ENCODE results near the gene SEMG1. TPM values are rescaled to one million over a fixed set of nuclear protein-coding genes. Genes with fewer than 3 reads are reported as not detected.

The SEMG1 gene
- total RNA-seq, 1 donor from 2014 or later, result not detected

- TF ChIP-seq CTCF (IDR thresholded peaks at IDR 0.05; ENCODE audit: insufficient read depth, low read length, poor library complexity, severe bottlenecking), result no peak
- Histone ChIP-seq H3K4me3 (ENCODE audit: low read depth, low read length) (no peak overlapping the region), H3K36me3 (ENCODE audit: control insufficient read depth, insufficient read depth, low read length) (no peaks in the 10 kb centered on the region), H3K27me3 (ENCODE audit: control insufficient read depth, insufficient read depth, low read length) (no peaks in the 10 kb centered on the region)
- DNase-seq (ENCODE audit: low read depth), result no peak
Measured at GRCh38 chr20:45246109-45246508, 39.3 kb downstream of the SEMG1 start.

GRCh38 chr20:45247865-45248264 is 41.0 kb downstream of the SEMG1 start:
- no peak for DNase-seq (ENCODE audit: low read depth)
- H3K27me3 ChIP-seq (ENCODE audit: control insufficient read depth, insufficient read depth, low read length), result peaks cover 2% of the 10 kb centered on the region
- TF ChIP-seq CTCF (IDR thresholded peaks at IDR 0.05; ENCODE audit: insufficient read depth, low read length, poor library complexity, severe bottlenecking), result no peak
- no peaks in the 10 kb centered on the region for H3K36me3 ChIP-seq (ENCODE audit: control insufficient read depth, insufficient read depth, low read length)
- H3K4me3 ChIP-seq (ENCODE audit: low read depth, low read length), result no peak overlapping the region

GRCh38 chr20:45248609-45249008 is 41.8 kb downstream of the SEMG1 start:
- Histone ChIP-seq H3K4me3 (ENCODE audit: low read depth, low read length) (no peak overlapping the region), H3K27me3 (ENCODE audit: control insufficient read depth, insufficient read depth, low read length) (peaks cover 2% of the 10 kb centered on the region), H3K36me3 (ENCODE audit: control insufficient read depth, insufficient read depth, low read length) (no peaks in the 10 kb centered on the region)
- no peak for TF ChIP-seq CTCF (IDR thresholded peaks at IDR 0.05; ENCODE audit: insufficient read depth, low read length, poor library complexity, severe bottlenecking)
- DNase-seq (ENCODE audit: low read depth), result no peak

- TF ChIP-seq CTCF (IDR thresholded peaks at IDR 0.05; ENCODE audit: insufficient read depth, low read length, poor library complexity, severe bottlenecking), result no peak
- no peak for DNase-seq (ENCODE audit: low read depth)
- Histone ChIP-seq H3K36me3 (ENCODE audit: control insufficient read depth, insufficient read depth, low read length) (no peaks in the 10 kb centered on the region), H3K27me3 (ENCODE audit: control insufficient read depth, insufficient read depth, low read length) (peaks cover 2% of the 10 kb centered on the region), H3K4me3 (ENCODE audit: low read depth, low read length) (no peak overlapping the region)
Measured at GRCh38 chr20:45251884-45252560, 45.2 kb downstream of the SEMG1 start.

- peaks cover 3% of the 10 kb centered on the region for H3K27me3 ChIP-seq (ENCODE audit: control insufficient read depth, insufficient read depth, low read length)
- DNase-seq (ENCODE audit: low read depth), result no peak
- no peak overlapping the region for H3K4me3 ChIP-seq (ENCODE audit: low read depth, low read length)
- no peak for TF ChIP-seq CTCF (IDR thresholded peaks at IDR 0.05; ENCODE audit: insufficient read depth, low read length, poor library complexity, severe bottlenecking)
- no peaks in the 10 kb centered on the region for H3K36me3 ChIP-seq (ENCODE audit: control insufficient read depth, insufficient read depth, low read length)
Measured at GRCh38 chr20:45253261-45253660, 46.4 kb downstream of the SEMG1 start.

Data from kidney epithelial cell (primary cell).